Muscle of leg (tissue), 11 donors: ENCODE data around the gene USP35. TPM values are rescaled to one million over a fixed set of nuclear protein-coding genes. Genes with fewer than 3 reads are reported as not detected.
"Not testable (repeated sequence)": the region's sequence is repeated elsewhere in the genome, so short reads cannot be mapped to it uniquely, and the experiment has no call there.

Experiments used
- DNase-seq: peaks from one replicate; pipeline ENCODE4 v3.0.0; 2013
- H3K27ac ChIP-seq: one replicate; pipeline ENCODE4 v1.5.1; 2013; ENCODE audit warnings: mild to moderate bottlenecking, low read length, control low read depth
- H3K27me3 ChIP-seq: one replicate; pipeline ENCODE4 v1.6.1; 2013; ENCODE audit warnings: low read length; ENCODE audit not compliant: control insufficient read depth, insufficient read depth
- H3K36me3 ChIP-seq: one replicate; pipeline ENCODE4 v1.6.1; 2013; ENCODE audit warnings: low read length; ENCODE audit not compliant: control insufficient read depth, insufficient read depth
- H3K4me1 ChIP-seq: one replicate; pipeline ENCODE4 v1.6.1; 2013; ENCODE audit warnings: low read length; ENCODE audit not compliant: control insufficient read depth, insufficient read depth
- H3K4me3 ChIP-seq: one replicate; pipeline ENCODE4 v1.5.1; 2013; ENCODE audit warnings: low read length, control low read depth
- H3K9me3 ChIP-seq: replicated peaks from 2 replicates; pipeline ENCODE4 v1.6.1; 2013; ENCODE audit warnings: low read depth, low read length; ENCODE audit not compliant: control insufficient read depth
- WGBS: methylation state at CpG from one replicate; pipeline ENCODE4 v1.1.5; 2013; ENCODE audit warnings: missing lambda C conversion rate; ENCODE audit not compliant: insufficient coverage; 5-methylcytosine and 5-hydroxymethylcytosine counted together
- polyA plus RNA-seq, 8 donors: library from polyadenylated mRNA; unstranded; fragments of 120-200 nt; gene quantifications; one replicate each; pipeline versions ENCODE4 v1.2.1 to v1.2.3, GENCODE V29; 2013; ENCODE audit warnings: inconsistent platforms in 1 of 8, low replicate concordance in 1 of 8; ENCODE audit not compliant: insufficient read length in 8 of 8, insufficient read depth in 1 of 8
- total RNA-seq: library from RNA; stranded (reverse); fragments of 120-200 nt; gene quantifications from one replicate; pipeline ENCODE4 v1.2.4, GENCODE V29; 2013

USP35 gene
- total and polyA plus RNA-seq, 9 donors: 2.6 to 4.8 (median 4.0) TPM

DNA sequence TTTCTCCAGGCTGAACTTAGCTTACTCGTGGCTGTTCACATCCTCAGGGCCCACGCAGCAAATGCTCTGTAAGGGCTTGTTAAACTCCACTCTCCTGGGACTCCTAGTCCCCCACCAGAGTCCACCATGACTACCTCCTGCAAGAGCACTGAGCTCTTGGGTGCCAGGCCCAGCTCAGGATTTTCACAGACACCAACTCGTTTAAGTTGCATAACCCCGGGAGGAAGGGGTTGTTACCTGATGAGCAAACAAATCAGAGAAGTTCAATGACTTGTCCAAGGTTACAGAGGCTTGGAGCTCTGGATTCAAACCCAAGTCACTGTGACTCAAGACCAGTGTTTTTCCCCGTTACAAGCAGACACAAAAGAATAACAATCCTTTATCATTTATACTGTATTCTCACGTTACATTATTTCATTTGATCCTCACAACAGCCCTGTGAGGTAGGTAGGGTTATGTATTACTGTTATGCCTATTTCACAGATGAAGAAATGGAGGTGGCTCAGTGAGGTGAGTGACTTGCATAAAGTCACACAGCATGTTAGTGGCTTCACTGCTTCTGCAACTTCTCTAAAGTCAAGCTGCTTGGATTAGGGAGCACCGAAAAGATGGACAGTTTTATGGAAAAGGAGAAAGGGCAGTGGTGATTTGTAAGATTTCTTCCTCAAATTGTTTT lies 17.7 kb upstream of the USP35 start:
- Histone ChIP-seq H3K27me3 (no peaks in the 10 kb centered on the region), H3K27ac (no peak overlapping the region), H3K4me1 (peaks cover 9% of the 10 kb centered on the region), H3K4me3 (no peak overlapping the region), H3K36me3 (peaks cover 30% of the 10 kb centered on the region), H3K9me3 (peaks cover under 1% of the 10 kb centered on the region)
- no peak for DNase-seq
- WGBS: 80% methylated on average over 5 of the region's 7 CpGs

DNA sequence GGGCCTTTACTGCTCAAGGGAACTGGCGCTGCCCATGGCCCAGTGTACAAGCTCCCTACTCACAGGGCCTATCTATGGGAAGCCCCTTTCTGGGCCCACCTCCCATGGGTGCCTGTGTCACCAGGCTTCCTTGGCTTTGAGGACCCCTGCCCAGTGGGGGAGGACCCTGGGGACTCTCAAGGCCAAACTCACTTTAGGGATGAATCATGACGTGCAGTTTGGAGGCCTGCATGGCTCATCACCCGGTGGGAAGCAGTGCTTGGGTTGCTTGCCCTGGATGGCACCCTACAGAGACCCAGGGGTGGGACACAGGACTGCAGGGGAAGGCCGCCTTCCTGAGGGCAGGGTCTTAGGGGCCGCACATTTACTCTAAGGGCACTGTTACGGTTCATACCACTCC lies 16.8 kb upstream of the USP35 start:
- H3K9me3 ChIP-seq: peaks cover 2% of the 10 kb centered on the region
- H3K36me3 ChIP-seq: peaks cover 38% of the 10 kb centered on the region
- no peaks in the 10 kb centered on the region for H3K27me3 ChIP-seq
- no peak overlapping the region for H3K4me3 ChIP-seq
- peaks cover 9% of the 10 kb centered on the region for H3K4me1 ChIP-seq
- no peak overlapping the region for H3K27ac ChIP-seq
- 90% methylated on average over 3 of the region's 6 CpGs for WGBS
- DNase-seq: no peak

DNA sequence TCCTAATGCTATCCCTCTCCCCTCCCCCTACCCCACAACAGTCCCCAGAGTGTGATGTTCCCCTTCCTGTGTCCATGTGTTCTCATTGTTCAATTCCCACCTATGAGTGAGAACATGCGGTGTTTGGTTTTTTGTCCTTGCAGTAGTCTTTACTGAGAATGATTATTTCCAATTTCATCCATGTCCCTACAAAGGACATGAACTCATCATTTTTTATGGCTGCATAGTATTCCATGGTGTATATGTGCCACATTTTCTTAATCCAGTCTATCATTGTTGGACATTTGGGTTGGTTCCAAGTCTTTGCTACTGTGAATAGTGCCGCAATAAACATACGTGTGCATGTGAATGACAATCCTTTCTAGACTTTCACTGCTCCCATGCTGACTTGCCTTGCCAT lies 12.9 kb upstream of the USP35 start:
- H3K36me3 ChIP-seq: peaks cover 35% of the 10 kb centered on the region
- not testable (repeated sequence) for H3K4me1 ChIP-seq, H3K4me3 ChIP-seq, H3K27me3 ChIP-seq, H3K27ac ChIP-seq, DNase-seq, H3K9me3 ChIP-seq
- WGBS: 90% methylated on average over 2 of the region's 3 CpGs

DNA sequence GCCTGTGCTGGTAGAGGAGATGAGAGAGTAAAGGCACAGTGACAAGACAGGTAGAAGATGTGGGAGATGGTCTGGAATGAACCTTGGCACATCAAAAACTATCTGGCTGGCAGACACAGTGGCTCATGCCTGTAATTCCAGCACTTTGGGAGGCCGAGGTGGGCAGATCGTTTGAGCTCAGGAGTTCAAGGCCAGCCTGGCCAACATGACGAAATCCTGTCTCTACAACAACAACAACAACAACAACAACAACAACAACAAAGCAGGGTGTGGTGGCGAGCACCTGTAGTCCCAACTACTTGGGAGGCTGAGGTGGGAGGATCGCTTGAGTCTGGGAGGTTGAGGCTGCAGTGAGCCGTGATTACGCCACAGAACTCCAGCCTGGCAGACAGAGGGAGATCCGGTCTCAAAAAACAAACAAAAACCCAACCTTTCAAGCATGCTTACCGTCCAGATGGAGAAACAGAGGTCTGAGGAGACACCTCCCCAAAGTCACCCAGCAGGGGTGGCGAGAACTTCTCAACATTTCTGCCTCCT lies 12.0 kb upstream of the USP35 start:
- DNase-seq: no peak
- Histone ChIP-seq H3K36me3 (peaks cover 32% of the 10 kb centered on the region), H3K27ac (no peak overlapping the region), H3K9me3 (peaks cover 2% of the 10 kb centered on the region), H3K27me3 (no peaks in the 10 kb centered on the region), H3K4me1 (no peaks in the 10 kb centered on the region), H3K4me3 (no peak overlapping the region)
- no CpG with 5 or more reads among the region's 10 CpGs for WGBS

DNA sequence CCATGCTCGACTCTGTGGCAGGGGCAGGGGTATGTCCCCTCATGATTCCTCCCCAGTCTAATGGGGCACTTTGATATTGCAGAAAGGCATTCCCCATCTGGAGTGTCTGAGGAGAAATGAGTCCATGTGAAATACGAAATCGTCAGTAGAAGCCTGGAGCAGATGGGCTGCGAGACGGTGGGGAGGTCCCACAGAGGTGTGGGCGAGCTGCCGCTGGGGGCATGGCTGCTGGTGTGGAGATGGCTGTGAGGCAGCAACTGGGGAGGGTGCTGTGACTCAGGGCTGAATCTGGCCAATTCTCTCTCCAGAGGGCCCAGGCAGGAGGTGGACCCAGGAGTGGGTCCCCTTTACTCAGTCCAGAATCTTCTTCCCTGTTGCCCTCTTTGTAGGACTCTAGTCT lies 11.5 kb upstream of the USP35 start:
- H3K4me1 ChIP-seq: no peaks in the 10 kb centered on the region
- no peak for DNase-seq
- 92% methylated on average over 6 of the region's 7 CpGs for WGBS
- H3K27ac ChIP-seq: no peak overlapping the region
- no peaks in the 10 kb centered on the region for H3K27me3 ChIP-seq
- H3K36me3 ChIP-seq: peaks cover 27% of the 10 kb centered on the region
- no peak overlapping the region for H3K4me3 ChIP-seq
- H3K9me3 ChIP-seq: peaks cover 2% of the 10 kb centered on the region

DNA sequence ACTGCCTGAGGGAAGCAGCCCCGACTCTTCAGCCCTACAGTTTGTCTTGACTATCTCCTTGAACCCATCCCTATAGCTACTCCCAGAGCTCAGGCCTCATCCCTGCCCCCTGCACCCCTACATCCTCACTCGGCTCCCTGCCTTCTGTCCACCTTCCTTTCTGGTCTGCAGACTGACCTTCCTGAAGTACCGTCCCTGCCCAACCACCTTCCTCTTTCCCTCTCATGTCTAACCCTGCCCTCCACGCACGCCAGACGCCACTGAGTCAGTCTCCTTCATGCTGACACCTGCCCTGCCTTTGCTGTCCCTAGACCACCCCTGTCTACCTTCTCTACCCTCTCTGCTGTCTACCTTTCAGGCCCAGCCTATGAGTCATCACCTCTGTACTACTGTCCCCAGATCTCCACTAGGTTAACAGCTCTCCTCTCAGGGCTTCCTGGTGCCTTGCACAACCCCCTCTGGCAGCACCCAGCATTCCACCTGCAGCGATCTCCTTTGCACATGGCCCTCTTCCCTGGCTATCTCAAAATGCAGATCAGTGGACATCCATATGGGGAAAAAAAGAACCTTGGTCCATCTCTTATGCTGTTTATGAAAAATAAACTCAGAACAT lies 9.2 kb upstream of the USP35 start:
- 86% methylated on average over 6 of the region's 7 CpGs for WGBS
- no peak for DNase-seq
- Histone ChIP-seq H3K9me3 (peaks cover 2% of the 10 kb centered on the region), H3K4me1 (no peaks in the 10 kb centered on the region), H3K4me3 (no peak overlapping the region), H3K27me3 (no peaks in the 10 kb centered on the region), H3K27ac (no peak overlapping the region), H3K36me3 (peaks cover 14% of the 10 kb centered on the region)

DNA sequence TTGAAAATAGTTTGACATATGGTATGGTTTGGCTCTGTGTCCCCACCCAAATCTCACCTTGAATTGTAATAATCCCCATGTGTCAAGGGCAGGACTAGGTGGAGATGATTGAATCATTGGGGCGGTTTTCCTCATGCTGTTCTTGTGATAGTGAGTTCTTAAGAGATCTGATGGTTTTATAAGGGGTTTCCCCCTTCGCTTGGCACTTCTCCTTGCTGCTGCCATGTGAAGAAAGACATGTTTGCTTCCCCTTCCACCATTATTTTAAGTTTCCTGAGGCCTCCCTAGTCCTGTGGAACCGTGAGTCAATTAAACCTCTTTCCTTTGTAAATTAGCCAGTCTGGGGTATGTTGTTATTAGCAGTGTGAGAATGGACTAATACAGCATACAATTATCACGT lies 8.0 kb upstream of the USP35 start:
- DNase-seq: no peak
- Histone ChIP-seq H3K36me3 (peaks cover 14% of the 10 kb centered on the region), H3K27ac (no peak overlapping the region), H3K27me3 (no peaks in the 10 kb centered on the region), H3K4me1 (no peaks in the 10 kb centered on the region), H3K9me3 (peaks cover 2% of the 10 kb centered on the region), H3K4me3 (no peak overlapping the region)
- WGBS: no CpG with 5 or more reads among the region's 4 CpGs

- Histone ChIP-seq H3K36me3 (peaks cover 16% of the 10 kb centered on the region), H3K27me3 (no peaks in the 10 kb centered on the region), H3K27ac (no peak overlapping the region), H3K4me1 (no peaks in the 10 kb centered on the region), H3K4me3 (no peak overlapping the region), H3K9me3 (no peaks in the 10 kb centered on the region)
- no peak for DNase-seq
- no CpG with 5 or more reads among the region's 2 CpGs for WGBS
These were observed 7.5 kb upstream of the USP35 start for GRCh38 chr11:78181185-78181584.

- peak overlapping the region; percentile 95 for H3K4me3 ChIP-seq
- no peak for DNase-seq
- 11% methylated on average over 21 of the region's 31 CpGs for WGBS
- peaks cover 37% of the 10 kb centered on the region for H3K4me1 ChIP-seq
- H3K27me3 ChIP-seq: no peaks in the 10 kb centered on the region
- H3K36me3 ChIP-seq: peaks cover 7% of the 10 kb centered on the region
- H3K27ac ChIP-seq: peak overlapping the region; percentile 79
- H3K9me3 ChIP-seq: no peaks in the 10 kb centered on the region
These were observed 1.1 kb upstream of the USP35 start for GRCh38 chr11:78187366-78188285.

- WGBS: 3% methylated on average over 5 of the region's 18 CpGs
- H3K9me3 ChIP-seq: no peaks in the 10 kb centered on the region
- peaks cover 43% of the 10 kb centered on the region for H3K4me1 ChIP-seq
- no peak for DNase-seq
- peak overlapping the region; percentile 95 for H3K4me3 ChIP-seq
- peak overlapping the region; percentile 42 for H3K27ac ChIP-seq
- peaks cover 3% of the 10 kb centered on the region for H3K36me3 ChIP-seq
- no peaks in the 10 kb centered on the region for H3K27me3 ChIP-seq
These were observed 530 bp downstream of the USP35 start for GRCh38 chr11:78189174-78189724.
